Stimulated activated CD4-positive, alpha-beta T cell treated with anti-CD3 and anti-CD28 coated beads, Interleukin-1b, Interleukin-23, amount 100 ng/mL, for 1 hour (primary cell): ENCODE measurements around the gene RNASE12.
"Not testable (repeated sequence)": the region's sequence is repeated elsewhere in the genome, so short reads cannot be mapped to it uniquely, and the experiment has no call there.

Source experiments
- DNase-seq, 2 donors: peaks; one replicate each; pipeline ENCODE4 v3.0.0-alpha.2; 2020; ENCODE audit warnings: low read depth in 2 of 2

Gene RNASE12

GRCh38 chr14:20614038-20614840, 23.1 kb upstream of the RNASE12 start:
- DNase-seq = no peak

GRCh38 chr14:20613094-20614037, 22.2 kb upstream of the RNASE12 start:
- DNase-seq = peak; percentile 71 to 72

GRCh38 chr14:20612403-20612802, 21.2 kb upstream of the RNASE12 start:
- no peak for DNase-seq

GRCh38 chr14:20611277-20611676, 20.1 kb upstream of the RNASE12 start:
- DNase-seq = no peak

- peak; percentile 44 to 51 for DNase-seq
Measured at GRCh38 chr14:20610002-20610765, 19.0 kb upstream of the RNASE12 start.

- DNase-seq = no peak
Measured at GRCh38 chr14:20609215-20610001, 18.2 kb upstream of the RNASE12 start.

GRCh38 chr14:20608383-20609110, 17.4 kb upstream of the RNASE12 start:
- DNase-seq = no peak

- no peak for DNase-seq
Measured at GRCh38 chr14:20607617-20608016, 16.4 kb upstream of the RNASE12 start.

GRCh38 chr14:20606902-20607242, 15.7 kb upstream of the RNASE12 start:
- no peak for DNase-seq

GRCh38 chr14:20606190-20606901, 15.2 kb upstream of the RNASE12 start:
- no peak for DNase-seq

- DNase-seq = no peak
Measured at GRCh38 chr14:20603813-20604690, 12.9 kb upstream of the RNASE12 start.

GRCh38 chr14:20602583-20602982, 11.4 kb upstream of the RNASE12 start:
- no peak for DNase-seq

GRCh38 chr14:20601522-20601921, 10.3 kb upstream of the RNASE12 start:
- no peak for DNase-seq

GRCh38 chr14:20597108-20597507, 5.9 kb upstream of the RNASE12 start:
- DNase-seq = no peak

- DNase-seq = not testable (repeated sequence)
Measured at GRCh38 chr14:20595726-20596125, 4.5 kb upstream of the RNASE12 start.

GRCh38 chr14:20592574-20592973, 1.4 kb upstream of the RNASE12 start:
- DNase-seq = no peak

GRCh38 chr14:20587489-20588154, 3.6 kb downstream of the RNASE12 start, which contains the start of gene RNASE11:
TSS of gene RNASE11 (minus strand) at chr14:20588001.
- no peak for DNase-seq

GRCh38 chr14:20583908-20584307, 7.3 kb downstream of the RNASE12 start:
- DNase-seq = no peak
